ENCODE data around the gene GRB10.

The GRB10 gene

GRCh38 chr7:50801907-50802306 is 19.2 kb upstream of the GRB10 start:
- DNase-seq: no peak

DNA sequence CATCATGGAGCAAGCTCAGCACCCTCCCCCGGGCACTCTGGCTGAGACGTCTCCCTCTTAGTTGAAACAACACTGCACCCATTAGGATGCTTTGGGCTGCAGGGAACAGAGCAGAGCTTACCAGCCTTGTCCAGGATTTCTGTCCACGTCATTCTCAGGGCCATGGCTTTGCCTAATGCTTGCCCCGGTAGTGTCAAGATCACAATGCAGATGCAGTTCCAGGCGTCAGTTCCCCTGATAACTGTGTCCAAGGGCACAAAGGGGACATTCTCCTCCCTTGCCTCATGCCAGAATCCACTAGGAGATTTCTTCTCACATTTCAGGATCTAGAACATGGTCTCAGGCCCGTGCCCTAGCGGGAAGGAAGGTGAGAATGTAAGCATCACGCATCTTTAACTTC is 17.2 kb upstream of the GRB10 start:
- DNase-seq: no peak

DNA sequence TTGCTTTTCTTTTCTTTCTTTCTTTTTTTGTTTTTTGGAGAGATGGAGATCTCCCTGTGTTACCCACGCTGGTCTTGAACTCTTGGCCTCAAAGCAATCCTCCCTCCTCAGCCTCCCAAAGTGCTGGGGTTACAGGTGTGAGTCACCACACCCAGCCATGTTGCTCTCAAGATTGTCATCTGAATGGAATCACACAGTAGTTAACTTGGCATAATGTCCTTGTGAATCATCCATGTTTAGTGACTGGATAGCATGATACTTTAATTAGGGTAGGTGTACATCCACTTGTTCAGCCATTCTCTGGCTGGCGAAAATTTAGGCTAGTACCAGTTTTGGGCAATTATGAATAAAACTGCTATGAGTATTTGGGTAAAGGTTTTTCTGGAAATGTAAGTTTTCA is 15.4 kb upstream of the GRB10 start:
- DNase-seq: no peak

DNA sequence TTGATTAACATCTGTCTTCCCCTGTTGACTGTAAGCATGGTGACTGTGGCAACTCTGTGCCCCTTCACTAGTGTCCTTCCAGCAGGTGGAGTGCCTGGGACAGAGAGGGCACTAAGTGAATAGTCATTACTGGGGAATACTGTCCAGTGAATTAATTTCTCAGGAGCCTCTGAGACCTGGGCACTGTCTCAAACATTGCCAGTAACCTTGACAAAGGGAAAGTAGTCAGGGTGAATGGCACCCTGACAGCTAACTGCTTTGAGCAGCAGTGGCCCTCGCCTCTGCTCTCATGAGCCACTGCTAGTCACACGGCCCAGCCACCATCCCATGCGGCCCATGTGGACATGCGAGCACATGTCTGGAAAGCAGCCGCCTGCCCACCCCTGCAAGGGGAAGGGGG is 13.1 kb upstream of the GRB10 start:
- DNase-seq: no peak

DNA sequence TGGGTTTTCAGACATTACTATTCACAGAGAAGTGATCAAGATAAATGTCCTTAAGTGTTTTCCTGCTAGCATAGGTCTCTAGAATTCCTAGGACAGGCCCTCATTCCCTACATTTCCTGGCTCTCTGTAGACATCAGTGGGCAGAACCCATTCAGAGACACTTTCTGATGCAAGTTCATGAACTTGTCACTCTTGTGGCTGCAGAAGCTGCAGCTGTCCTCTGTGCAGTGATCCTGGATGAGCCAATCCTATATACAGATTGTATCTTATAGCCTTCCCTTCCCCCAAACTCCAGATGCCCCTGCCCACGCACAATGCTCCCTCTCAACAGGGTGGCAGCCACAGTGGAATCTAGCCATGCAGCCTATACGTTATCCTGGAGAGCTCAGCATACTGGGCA is 12.6 kb upstream of the GRB10 start:
- no peak for DNase-seq

DNA sequence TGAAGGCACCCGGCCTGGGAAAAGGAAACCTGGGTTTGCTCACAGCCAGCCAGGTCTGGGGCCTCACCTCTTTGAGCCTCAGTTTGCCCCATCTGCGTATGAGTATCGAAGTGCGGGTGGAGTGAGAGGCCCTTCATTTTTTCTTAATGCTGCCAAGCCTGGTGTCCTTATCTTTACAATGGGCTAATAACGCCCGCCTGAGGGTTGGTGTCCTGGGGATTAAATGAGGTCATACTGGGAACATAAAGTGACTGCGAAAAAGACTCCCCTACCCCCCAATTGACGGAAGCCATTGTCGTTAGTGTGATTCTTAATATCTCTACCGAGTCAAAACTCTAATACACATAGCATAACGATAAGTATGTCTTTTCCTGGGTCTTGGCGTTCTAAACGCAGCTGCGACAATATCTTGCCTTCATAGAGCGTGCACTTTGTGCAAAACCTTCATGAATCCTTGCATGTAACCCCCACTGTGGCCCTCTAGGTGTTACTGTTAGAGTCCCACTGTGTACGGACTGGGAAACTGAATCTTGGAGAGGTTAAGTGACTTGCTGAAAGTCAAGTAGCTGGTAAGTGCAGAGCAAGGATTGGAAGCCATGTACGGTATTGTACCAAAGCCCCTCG is 11.4 kb upstream of the GRB10 start:
- DNase-seq: no peak

DNA sequence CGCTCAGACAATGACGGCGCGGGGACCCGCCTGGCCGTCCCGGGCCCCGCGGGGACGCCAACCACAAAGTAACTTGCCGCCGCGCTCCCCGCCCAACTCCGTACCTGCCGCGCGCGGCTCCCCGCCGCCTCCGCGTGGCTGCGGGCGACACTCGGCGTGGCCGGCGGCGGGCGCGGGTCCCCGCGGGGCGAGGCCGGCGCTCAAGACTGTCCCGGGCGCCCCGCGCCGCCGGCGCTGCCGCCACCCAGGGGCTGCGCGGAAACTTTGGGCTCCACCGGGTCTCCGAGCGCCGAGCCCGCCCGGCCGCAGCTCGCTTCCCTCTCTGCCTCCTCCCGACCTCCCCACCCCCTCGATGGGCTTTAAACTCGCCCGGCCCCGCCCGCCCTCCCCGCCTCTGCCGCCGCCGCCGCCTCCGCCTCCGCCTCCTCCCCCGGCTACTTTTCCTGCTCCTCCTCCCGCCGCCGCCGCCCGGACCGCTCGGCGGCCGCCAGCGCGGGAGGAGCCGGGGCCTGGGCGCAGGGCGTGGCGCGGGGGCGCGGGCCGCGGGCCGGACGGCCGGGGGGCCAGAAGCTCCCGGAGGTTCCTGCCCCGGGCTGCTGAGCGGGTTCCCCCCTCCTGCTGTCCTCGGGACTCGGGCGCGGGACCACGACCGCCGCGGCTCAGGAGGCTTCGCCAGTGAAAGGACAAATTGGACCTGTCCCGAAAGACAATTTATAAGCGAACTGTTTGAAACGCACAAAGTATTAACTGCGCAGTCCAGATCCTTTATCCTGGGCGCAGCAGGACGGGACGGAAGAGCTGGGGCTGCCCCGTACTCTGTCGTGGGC is 10.6 kb upstream of the GRB10 start:
- peak; percentile 42 for DNase-seq

GRCh38 chr7:50792342-50793119 is 9.8 kb upstream of the GRB10 start:
- peak; percentile 10 for DNase-seq

- no peak for DNase-seq
These were observed 9.2 kb upstream of the GRB10 start for GRCh38 chr7:50791938-50792341.

DNA sequence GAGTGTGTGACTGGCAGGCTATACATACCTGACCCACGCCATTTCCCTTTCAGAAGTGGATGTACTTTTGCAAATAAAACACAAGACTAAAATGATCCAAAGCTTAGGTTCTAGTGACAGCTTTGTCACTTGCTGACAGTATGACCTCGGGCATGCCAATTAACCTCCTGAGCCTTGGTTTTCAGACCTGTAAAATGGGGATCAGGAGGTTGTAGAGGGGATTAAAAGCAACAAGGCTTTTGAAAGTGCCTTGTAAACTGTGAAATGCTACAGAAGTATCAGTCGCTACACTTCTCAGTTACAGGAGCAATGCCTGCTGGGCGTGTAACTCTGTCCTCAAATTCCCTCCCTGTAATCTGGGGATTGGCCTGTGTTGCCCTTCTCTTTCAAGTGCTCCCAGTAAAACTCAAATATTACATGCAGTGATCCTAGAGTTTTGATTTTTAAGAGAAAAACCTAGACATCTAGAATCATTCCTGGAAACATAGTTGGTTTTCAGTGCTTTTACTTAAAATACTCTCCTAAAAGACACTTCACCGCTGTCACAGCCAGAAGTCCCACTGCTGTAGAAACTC is 8.8 kb upstream of the GRB10 start:
- DNase-seq: no peak

- no peak for DNase-seq
These were observed 7.7 kb upstream of the GRB10 start for GRCh38 chr7:50790381-50790780.

DNA sequence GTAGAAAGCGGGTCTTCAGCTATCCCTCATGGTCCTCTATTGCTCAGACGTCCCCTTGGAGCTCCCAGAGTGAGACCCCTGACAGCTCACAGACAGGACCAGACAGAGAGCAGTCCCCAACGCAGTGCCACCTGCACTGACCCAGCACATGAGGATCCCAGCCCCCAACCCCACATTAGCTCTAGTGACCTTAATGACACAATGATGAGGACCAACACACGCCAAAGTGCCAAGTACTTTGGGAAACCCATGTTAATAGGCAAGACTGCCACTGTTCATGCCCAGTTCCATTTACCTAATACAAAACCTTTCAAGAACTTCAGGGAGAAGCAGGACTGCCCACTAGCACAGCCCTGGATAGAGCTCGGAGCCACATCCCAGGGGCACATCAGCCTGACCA is 5.7 kb upstream of the GRB10 start:
- DNase-seq: no peak

DNA sequence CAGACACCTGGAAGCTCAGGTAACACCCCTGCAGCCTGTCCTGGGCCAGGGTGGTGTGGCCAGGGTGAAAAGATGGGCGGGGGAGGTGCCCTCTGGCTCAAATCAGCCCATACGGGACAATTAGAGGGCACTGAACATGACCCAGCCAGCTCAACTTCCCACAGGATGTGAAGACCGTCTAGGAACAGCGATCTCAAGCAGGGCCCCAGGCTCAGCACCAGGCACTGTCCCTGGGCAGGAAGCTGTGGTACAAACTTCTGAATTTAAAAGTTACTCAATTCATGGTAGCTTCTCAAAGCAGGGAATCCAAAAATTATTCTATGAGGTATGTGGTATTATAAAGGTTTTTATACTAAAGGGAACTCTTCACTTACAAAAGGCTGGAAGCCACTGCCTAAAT is 5.1 kb upstream of the GRB10 start:
- DNase-seq: no peak

DNA sequence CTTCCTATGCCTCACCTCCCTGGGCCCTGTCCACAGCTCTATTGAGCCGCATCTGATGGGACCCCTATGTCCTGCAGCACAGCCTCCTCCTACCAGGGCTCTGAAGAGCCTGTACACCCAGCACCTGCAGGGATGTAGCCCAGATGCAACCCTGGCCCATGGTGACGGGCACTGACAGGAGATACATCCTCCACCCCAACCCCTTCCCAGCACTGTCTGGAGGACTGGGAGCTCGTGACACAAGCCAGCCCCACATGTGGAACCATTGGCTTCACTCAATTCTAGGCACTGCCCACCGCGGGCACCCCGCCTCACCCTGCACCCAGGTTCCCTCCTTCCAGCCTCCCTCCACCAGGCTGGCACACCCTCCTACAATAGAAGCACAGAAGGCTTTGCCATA is 2.6 kb upstream of the GRB10 start:
- DNase-seq: no peak

GRCh38 chr7:50783801-50784507 is 1.3 kb upstream of the GRB10 start:
- no peak for DNase-seq

GRCh38 chr7:50783303-50783702 is 607 bp upstream of the GRB10 start:
- peak; percentile 26 for DNase-seq

DNA sequence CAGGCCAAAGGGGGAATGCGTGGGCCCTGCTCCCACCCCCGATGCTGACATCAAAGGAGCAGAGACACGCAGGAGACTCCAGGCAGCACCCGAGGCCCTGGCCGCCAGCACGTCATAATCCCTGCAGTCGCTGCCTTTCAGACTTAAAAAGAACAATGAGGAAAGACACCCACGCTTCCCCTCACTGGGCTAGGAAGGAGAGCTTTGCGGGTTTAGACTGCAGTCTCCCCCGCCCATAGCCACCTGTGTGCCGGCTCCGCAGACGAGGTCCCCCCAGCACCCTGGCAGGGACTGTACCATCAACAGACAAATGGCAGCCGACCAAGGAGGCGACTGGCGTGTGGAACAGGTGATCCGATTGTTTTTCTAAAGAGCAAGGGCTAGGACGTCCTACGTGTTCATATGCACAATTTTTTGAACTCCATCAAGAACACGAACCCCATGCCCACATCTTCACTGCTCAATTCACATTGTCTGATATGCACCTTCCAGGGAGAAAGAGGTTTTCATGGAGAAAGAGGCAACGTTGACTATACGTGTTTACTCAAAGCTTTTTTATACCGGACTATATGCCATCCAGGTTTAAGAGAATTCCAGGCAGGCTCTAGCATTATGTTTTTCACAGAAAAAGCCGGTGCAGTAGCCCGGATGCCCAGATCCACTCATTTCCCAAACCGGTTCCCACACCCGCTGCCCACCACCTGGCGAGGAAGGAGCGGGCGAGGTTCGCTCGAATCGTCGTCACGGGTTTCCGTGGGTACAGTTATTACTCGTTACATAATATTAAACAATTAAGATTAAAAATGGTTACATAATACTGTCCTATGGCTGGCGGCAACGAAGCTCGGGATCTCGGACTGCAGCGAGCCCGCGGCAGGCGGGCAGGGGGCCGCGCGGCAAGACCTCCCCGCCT is 1.1 kb downstream of the GRB10 start:
- DNase-seq: peak; percentile 30

- DNase-seq: no peak
These were observed 2.3 kb downstream of the GRB10 start for GRCh38 chr7:50780436-50780835.

DNA sequence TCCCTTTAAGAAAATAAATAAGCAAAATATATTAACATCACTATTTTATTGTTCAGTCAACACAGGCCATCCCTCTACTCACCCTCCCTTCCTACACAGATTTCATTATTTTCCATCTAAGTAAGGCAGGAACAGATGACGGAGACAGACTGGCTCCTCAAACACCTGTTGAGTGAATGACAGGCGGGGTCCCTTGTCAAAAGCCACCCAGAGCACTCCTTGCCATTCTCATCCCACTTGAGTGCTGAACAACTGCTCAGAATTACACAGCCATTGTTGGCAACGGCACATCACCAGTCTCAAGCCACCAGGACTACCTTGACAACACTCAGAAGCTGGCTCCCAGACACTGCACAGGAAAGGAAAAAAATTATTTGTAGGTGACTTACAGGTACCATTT is 3.3 kb downstream of the GRB10 start:
- peak; percentile 72 for DNase-seq

GRCh38 chr7:50778189-50778588 is 4.5 kb downstream of the GRB10 start:
- DNase-seq: no peak

- no peak for DNase-seq
These were observed 6.9 kb downstream of the GRB10 start for GRCh38 chr7:50775836-50776235.

DNA sequence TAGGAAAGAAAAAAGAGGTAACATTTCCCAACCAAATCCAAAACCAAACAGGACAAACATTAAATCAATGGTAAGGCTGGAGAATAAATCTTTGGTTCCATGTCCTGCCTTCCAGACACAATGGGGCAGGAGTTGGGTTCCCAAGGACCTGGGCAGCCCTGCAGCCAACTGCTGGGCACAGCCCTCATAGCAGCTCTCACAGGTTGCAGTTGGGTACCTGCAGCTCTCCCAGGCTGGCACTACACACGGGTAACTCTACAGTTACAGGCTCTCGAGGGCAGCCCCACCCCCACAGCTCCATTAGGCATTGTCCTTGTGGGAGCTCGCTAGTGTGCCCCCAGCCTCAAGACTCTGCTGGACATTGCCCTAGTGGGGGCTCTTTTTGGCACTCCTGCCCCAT is 7.5 kb downstream of the GRB10 start:
- no peak for DNase-seq
